ENCODE measurements around the gene DHRS12. TPM values are rescaled to one million over a fixed set of nuclear protein-coding genes. Genes with fewer than 3 reads are reported as not detected.

Gene DHRS12
- total RNA-seq, 1 donor from 2014 or later: 7.9 TPM

GRCh38 chr13:51780099-51780498, 23.9 kb downstream of the DHRS12 start:
- Histone ChIP-seq H3K27ac (no peak overlapping the region), H3K9me3 (no peaks in the 10 kb centered on the region), H3K4me3 (no peak overlapping the region), H3K36me3 (no peaks in the 10 kb centered on the region), H3K27me3 (no peaks in the 10 kb centered on the region), H3K4me1 (no peaks in the 10 kb centered on the region)
- intact Hi-C loops (cut with DNase I): no loop called here
- TF ChIP-seq CTCF (IDR thresholded peaks at IDR 0.05): no peak
- DNase-seq (ENCODE audit: low spot score in 2 of 2): no peak

GRCh38 chr13:51778392-51778791, 25.6 kb downstream of the DHRS12 start:
- DNase-seq (ENCODE audit: low spot score in 2 of 2): no peak
- Histone ChIP-seq H3K27me3 (no peaks in the 10 kb centered on the region), H3K4me1 (no peaks in the 10 kb centered on the region), H3K36me3 (no peaks in the 10 kb centered on the region), H3K27ac (no peak overlapping the region), H3K4me3 (no peak overlapping the region), H3K9me3 (no peaks in the 10 kb centered on the region)
- no peak for TF ChIP-seq CTCF (IDR thresholded peaks at IDR 0.05)
- intact Hi-C loops (cut with DNase I): no loop called here

GRCh38 chr13:51777921-51778320, 26.0 kb downstream of the DHRS12 start:
- no peaks in the 10 kb centered on the region for H3K36me3 ChIP-seq
- no peak overlapping the region for H3K4me3 ChIP-seq
- intact Hi-C loops (cut with DNase I): no loop called here
- H3K27ac ChIP-seq: no peak overlapping the region
- H3K4me1 ChIP-seq: no peaks in the 10 kb centered on the region
- DNase-seq (ENCODE audit: low spot score in 2 of 2): no peak
- no peak for TF ChIP-seq CTCF (IDR thresholded peaks at IDR 0.05)
- no peaks in the 10 kb centered on the region for H3K9me3 ChIP-seq
- H3K27me3 ChIP-seq: no peaks in the 10 kb centered on the region

DNA sequence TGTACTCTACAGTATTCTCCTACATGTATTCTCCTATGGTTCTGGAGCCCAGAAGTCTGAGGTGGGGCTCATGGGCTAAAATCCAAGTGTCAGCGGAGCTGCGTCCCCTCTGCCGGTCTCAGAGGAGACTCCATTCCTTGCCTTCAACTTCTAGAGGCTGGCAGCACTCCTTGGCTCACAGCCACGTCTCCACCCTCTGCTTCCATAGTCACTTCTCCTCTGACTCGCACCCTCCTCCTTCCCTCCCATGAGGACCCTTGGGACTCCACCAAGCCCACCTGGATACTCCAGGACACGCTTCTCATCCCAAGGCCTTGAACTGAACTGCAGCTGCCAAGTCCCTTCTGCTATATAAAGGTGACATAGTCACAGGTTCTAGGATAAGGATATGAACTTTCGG, 27.8 kb downstream of the DHRS12 start:
- Histone ChIP-seq H3K9me3 (no peaks in the 10 kb centered on the region), H3K36me3 (no peaks in the 10 kb centered on the region), H3K27me3 (no peaks in the 10 kb centered on the region), H3K4me3 (no peak overlapping the region), H3K27ac (no peak overlapping the region), H3K4me1 (no peaks in the 10 kb centered on the region)
- TF ChIP-seq CTCF (IDR thresholded peaks at IDR 0.05): no peak
- no peak for DNase-seq (ENCODE audit: low spot score in 2 of 2)
- intact Hi-C loops (cut with DNase I): no loop called here

GRCh38 chr13:51773515-51773914, 30.4 kb downstream of the DHRS12 start:
- no peak for TF ChIP-seq CTCF (IDR thresholded peaks at IDR 0.05)
- intact Hi-C loops (cut with DNase I): no loop called here
- Histone ChIP-seq H3K27ac (no peak overlapping the region), H3K36me3 (no peaks in the 10 kb centered on the region), H3K27me3 (no peaks in the 10 kb centered on the region), H3K4me3 (no peak overlapping the region), H3K9me3 (no peaks in the 10 kb centered on the region), H3K4me1 (peaks cover 0 to 14% of the 10 kb centered on the region in 2 donors)
- DNase-seq (ENCODE audit: low spot score in 2 of 2): no peak

- Histone ChIP-seq H3K36me3 (no peaks in the 10 kb centered on the region), H3K4me3 (no peak overlapping the region), H3K27ac (no peak overlapping the region), H3K9me3 (no peaks in the 10 kb centered on the region), H3K4me1 (peaks cover 0 to 14% of the 10 kb centered on the region in 2 donors), H3K27me3 (no peaks in the 10 kb centered on the region)
- intact Hi-C loops (cut with DNase I): no loop called here
- DNase-seq (ENCODE audit: low spot score in 2 of 2): no peak
- no peak for TF ChIP-seq CTCF (IDR thresholded peaks at IDR 0.05)
Observed at GRCh38 chr13:51772781-51773180, 31.2 kb downstream of the DHRS12 start.

Data from ascending aorta (tissue), 2 donors.